Lung (tissue), 12 donors: ENCODE data around the gene UBE2G2. TPM values are rescaled to one million over a fixed set of nuclear protein-coding genes. Genes with fewer than 3 reads are reported as not detected.

Experiments
- ATAC-seq: fragments of 200-7000 bp; cut with Tn5 transposase; one replicate; pipeline ENCODE4 v1.9.1; 2020; ENCODE audit warnings: moderate number of reproducible peaks; ENCODE audit not compliant: insufficient read depth, low FRiP score
- DNase-seq, 3 donors: peaks; one replicate each; pipeline ENCODE4 v3.0.0-alpha.2; 2013 to 2017
- H3K27ac ChIP-seq, 2 donors: one replicate each; pipeline ENCODE4 v1.5.1; 2013; ENCODE audit warnings: mild to moderate bottlenecking in 2 of 2, moderate library complexity in 2 of 2, control low read depth in 1 of 2, inconsistent platforms in 1 of 2, low read depth in 1 of 2, low read length in 1 of 2
- H3K27me3 ChIP-seq, 3 donors: one replicate each; pipeline ENCODE4 v1.5.1; 2013; ENCODE audit warnings: low read length in 2 of 3; ENCODE audit not compliant: control insufficient read depth in 3 of 3, insufficient read depth in 3 of 3
- H3K36me3 ChIP-seq, 4 donors: one replicate each; pipeline ENCODE4 v1.5.1; 2013; ENCODE audit warnings: low read length in 4 of 4, mild to moderate bottlenecking in 1 of 4, moderate library complexity in 1 of 4; ENCODE audit not compliant: control insufficient read depth in 4 of 4, insufficient read depth in 4 of 4
- H3K4me1 ChIP-seq, 5 donors: one replicate each; pipeline ENCODE4 v1.5.1; 2013; ENCODE audit warnings: low read length in 5 of 5, mild to moderate bottlenecking in 2 of 5, moderate library complexity in 1 of 5; ENCODE audit not compliant: control insufficient read depth in 5 of 5, insufficient read depth in 5 of 5
- H3K4me3 ChIP-seq: one replicate; pipeline ENCODE4 v1.5.1; 2013; ENCODE audit warnings: mild to moderate bottlenecking, control low read depth, moderate library complexity
- H3K9ac ChIP-seq, 2 donors: one replicate each; pipeline ENCODE4 v1.5.1; 2013; ENCODE audit warnings: low read length in 2 of 2, control low read depth in 1 of 2; ENCODE audit not compliant: insufficient read depth in 1 of 2
- H3K9me3 ChIP-seq, 4 donors: one replicate each; pipeline ENCODE4 v1.5.1; 2013; ENCODE audit warnings: low read length in 3 of 4, mild to moderate bottlenecking in 1 of 4, moderate library complexity in 1 of 4; ENCODE audit not compliant: control insufficient read depth in 4 of 4, insufficient read depth in 3 of 4
- CTCF ChIP-seq: IDR thresholded peaks from 2 replicates; pipeline ENCODE4 v1.5.1; 2012; ENCODE audit warnings: mild to moderate bottlenecking; ENCODE audit errors: control extremely low read depth, extremely low read depth
- WGBS, 2 donors: extraction: QIAGEN DNeasy Blood & Tissue Kit; methylation state at CpG; one replicate each; pipeline ENCODE4 v1.1.7; 2013; 5-methylcytosine and 5-hydroxymethylcytosine counted together
- polyA plus RNA-seq, 2 donors: library from polyadenylated mRNA; stranded (reverse); fragments of 200-250 nt; gene quantifications; one replicate each; pipeline ENCODE4 v1.2.1, GENCODE V29; 2013
- total RNA-seq, 2 donors: library from RNA; depleted of rRNA in 1 of 2; stranded (reverse); fragments of >200 nt in 1 of 2; gene quantifications; one replicate each; pipeline ENCODE4 v1.2.1, GENCODE V29; 2014 to 2021
- donor health status: control.
- donor health status: control.
- donor health status: Bipolar disorder and iron deficiency.
- donor health status: healthy.
- donor health status: DM: yes; HTN: yes; CAD: no.

The UBE2G2 gene
- total and polyA plus RNA-seq, 4 donors = 35.6 to 93.2 (median 67.5) TPM

DNA sequence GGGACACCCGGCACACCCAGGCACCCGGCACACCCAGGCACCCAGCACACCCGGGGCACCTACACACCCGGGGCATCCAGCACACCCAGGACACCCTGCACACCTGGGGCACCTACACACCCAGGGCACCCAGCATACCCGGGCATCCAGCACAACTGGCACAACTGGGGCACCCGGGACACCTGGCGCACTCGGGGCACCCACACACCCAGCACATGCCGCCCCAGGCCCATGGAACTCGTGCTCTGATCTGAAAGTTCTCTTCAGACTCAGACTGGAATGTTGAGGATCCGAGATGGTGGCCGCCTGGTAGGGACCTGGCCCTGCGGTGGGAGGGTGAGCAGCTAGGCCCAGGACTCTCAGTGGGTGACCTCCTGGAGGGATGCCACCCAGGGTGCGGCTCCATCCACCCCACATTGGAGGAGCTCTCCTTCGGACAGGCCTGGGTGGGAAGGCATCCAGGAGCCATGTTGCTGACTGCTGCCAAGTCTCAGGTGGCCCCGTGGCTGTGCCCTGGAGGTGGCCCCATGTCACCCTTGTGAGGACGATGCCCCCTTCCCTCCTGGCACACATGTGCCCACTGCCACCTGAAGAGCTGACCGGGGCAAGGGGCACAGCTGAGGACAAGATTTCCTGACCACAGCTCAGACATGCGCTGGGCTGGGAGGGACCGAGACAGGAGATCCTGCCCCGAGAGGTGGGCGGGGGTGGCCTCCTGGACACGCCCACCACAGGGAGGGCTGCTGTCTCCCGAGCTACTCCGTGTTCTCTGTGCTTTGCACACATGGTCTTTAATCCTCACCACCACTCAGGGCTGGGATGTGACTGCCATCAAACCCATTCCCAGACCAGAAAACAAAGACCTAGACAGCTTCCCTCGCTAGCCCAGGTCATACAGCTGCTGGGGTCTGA is 37.0 kb downstream of the UBE2G2 start:
- no peak overlapping the region for H3K27ac ChIP-seq
- WGBS, 2 donors = 64 to 79% methylated on average over 25 to 26 of the region's 26 CpGs
- no peak overlapping the region for H3K9ac ChIP-seq
- TF ChIP-seq CTCF = no peak
- no peak overlapping the region for H3K4me3 ChIP-seq
- peaks cover 0 to 22% (median 2%) of the 10 kb centered on the region in 5 donors for H3K4me1 ChIP-seq
- DNase-seq (no peak), ATAC-seq (no peak)
- H3K9me3 ChIP-seq = no peaks in the 10 kb centered on the region
- no peaks in the 10 kb centered on the region for H3K27me3 ChIP-seq
- peaks cover 0 to 7% (median 0%) of the 10 kb centered on the region in 4 donors for H3K36me3 ChIP-seq

DNA sequence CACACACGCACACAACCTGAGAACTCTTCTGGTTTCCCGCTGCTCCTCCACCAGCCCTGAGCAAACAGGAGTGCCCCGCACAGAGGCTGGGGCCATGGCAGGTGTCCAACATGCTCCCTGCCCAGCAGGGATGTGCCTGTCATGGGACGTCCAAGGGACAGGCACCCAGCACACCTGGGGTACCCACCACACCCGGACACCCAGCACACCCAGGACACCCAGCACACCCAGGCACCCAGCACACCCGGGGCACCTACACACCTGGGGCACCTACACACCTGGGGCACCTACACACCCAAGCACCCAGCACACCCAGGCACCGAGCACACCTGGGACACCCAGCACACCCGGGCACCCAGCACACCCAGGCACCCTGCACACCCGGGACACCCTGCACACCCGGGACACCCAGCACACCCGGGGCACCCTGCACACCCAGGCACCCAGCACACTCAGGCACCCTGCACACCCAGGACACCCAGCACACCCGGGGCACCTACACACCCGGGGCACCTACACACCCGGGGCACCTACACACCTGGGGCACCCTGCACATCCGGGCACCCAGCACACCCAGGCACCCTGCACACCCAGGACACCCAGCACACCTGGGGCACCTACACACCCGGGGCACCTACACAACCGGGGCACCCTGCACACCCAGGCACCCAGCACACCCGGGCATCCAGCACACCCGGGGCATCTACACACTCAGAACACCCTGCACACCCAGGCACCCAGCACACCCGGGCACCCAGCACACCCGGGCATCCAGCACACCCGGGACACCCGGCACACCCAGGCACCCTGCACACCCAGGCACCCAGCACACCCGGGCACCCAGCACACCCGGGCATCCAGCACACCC is 37.9 kb downstream of the UBE2G2 start:
- H3K27me3 ChIP-seq = no peaks in the 10 kb centered on the region
- H3K27ac ChIP-seq = no peak overlapping the region
- no peaks in the 10 kb centered on the region for H3K9me3 ChIP-seq
- ATAC-seq (no peak), DNase-seq (no peak)
- peaks cover 0 to 26% (median 2%) of the 10 kb centered on the region in 5 donors for H3K4me1 ChIP-seq
- H3K9ac ChIP-seq = no peak overlapping the region
- H3K36me3 ChIP-seq = peaks cover 0 to 6% (median 0%) of the 10 kb centered on the region in 4 donors
- WGBS, 2 donors = 82 to 88% methylated on average over 18 to 25 of the region's 25 CpGs
- H3K4me3 ChIP-seq = no peak overlapping the region
- TF ChIP-seq CTCF = no peak

GRCh38 chr21:44763050-44763378 is 38.6 kb downstream of the UBE2G2 start:
- WGBS, 2 donors = 68 to 73% methylated on average over 8 of the region's 8 CpGs
- H3K9ac ChIP-seq = no peak overlapping the region
- TF ChIP-seq CTCF = no peak
- ATAC-seq (no peak), DNase-seq (no peak)
- no peaks in the 10 kb centered on the region for H3K36me3 ChIP-seq
- H3K27ac ChIP-seq = no peak overlapping the region
- H3K4me3 ChIP-seq = no peak overlapping the region
- no peaks in the 10 kb centered on the region for H3K27me3 ChIP-seq
- H3K4me1 ChIP-seq = peaks cover 0 to 31% (median 2%) of the 10 kb centered on the region in 5 donors
- H3K9me3 ChIP-seq = peaks cover 0 to 2% (median 0%) of the 10 kb centered on the region in 4 donors
